ENCODE results near the gene FIGLA.

DNA sequence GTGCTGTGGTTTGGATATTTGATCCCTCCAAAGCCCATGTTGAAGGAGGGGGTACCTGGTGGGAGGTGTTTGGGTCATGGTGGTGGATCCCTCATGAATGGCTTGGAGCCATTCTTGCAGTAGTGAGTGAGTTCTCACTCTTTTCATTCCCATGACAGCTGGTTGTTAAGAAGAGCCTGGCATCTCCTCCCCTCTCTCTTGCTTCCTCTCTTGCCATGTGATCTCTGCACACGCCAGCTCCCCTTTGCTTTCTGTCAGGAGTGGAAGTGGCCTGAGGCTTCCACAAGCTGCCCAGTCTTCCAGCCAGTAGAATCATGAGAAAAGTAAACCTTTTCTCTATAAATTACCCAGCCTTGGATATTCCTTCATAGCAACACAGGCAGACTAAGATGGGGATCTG, 31.0 kb downstream of the FIGLA start:
- TF ChIP-seq, protein P1, sequence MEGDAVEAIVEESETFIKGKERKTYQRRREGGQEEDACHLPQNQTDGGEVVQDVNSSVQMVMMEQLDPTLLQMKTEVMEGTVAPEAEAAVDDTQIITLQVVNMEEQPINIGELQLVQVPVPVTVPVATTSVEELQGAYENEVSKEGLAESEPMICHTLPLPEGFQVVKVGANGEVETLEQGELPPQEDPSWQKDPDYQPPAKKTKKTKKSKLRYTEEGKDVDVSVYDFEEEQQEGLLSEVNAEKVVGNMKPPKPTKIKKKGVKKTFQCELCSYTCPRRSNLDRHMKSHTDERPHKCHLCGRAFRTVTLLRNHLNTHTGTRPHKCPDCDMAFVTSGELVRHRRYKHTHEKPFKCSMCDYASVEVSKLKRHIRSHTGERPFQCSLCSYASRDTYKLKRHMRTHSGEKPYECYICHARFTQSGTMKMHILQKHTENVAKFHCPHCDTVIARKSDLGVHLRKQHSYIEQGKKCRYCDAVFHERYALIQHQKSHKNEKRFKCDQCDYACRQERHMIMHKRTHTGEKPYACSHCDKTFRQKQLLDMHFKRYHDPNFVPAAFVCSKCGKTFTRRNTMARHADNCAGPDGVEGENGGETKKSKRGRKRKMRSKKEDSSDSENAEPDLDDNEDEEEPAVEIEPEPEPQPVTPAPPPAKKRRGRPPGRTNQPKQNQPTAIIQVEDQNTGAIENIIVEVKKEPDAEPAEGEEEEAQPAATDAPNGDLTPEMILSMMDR (conservative IDR thresholded peaks at IDR 0.05 in 1 of 2, IDR thresholded peaks at IDR 0.05 in 1 of 2; ENCODE audit: low read depth in 1 of 2, low read length in 2 of 2), result no peak
- no peak for TF ChIP-seq EZH2 (IDR thresholded peaks at IDR 0.05; ENCODE audit: low read length, missing control alignments)
